ENCODE data around the gene KLK11.
"Not testable (repeated sequence)": the region's sequence is repeated elsewhere in the genome, so short reads cannot be mapped to it uniquely, and the experiment has no call there.

The KLK11 gene

GRCh38 chr19:51001515-51001914, 24.9 kb downstream of the KLK11 start, which contains the start of gene KLK8:
Gene KLK8, minus strand, starts transcription at chr19:51001604. Its CDS starts 437 bp downstream, at chr19:51001167.
- no peak for TF ChIP-seq SPI1 (IDR thresholded peaks at IDR 0.05; ENCODE audit: low read depth, low read length)
- TF ChIP-seq POU2F2 (IDR thresholded peaks at IDR 0.05; ENCODE audit: low read depth, low read length): no peak
- TF ChIP-seq TAF1 (IDR thresholded peaks at IDR 0.05; ENCODE audit: low read depth, low read length): no peak
- TF ChIP-seq PAX5 (IDR thresholded peaks at IDR 0.05; ENCODE audit: insufficient read depth, low read length, severe bottlenecking): no peak
- TF ChIP-seq POLR2AphosphoS5 (IDR thresholded peaks at IDR 0.05; ENCODE audit: low read depth, low read length): no peak
- no peak for TF ChIP-seq POLR2A (IDR thresholded peaks at IDR 0.05; ENCODE audit: low read depth, low read length)
- DNase-seq (ENCODE audit: insufficient read length, low spot score) (no peak), FAIRE-seq (no peak)

- TF ChIP-seq TAF1 (IDR thresholded peaks at IDR 0.05; ENCODE audit: low read depth, low read length): no peak
- no peak for TF ChIP-seq POLR2AphosphoS5 (IDR thresholded peaks at IDR 0.05; ENCODE audit: low read depth, low read length)
- TF ChIP-seq POU2F2 (IDR thresholded peaks at IDR 0.05; ENCODE audit: low read depth, low read length): no peak
- TF ChIP-seq POLR2A (IDR thresholded peaks at IDR 0.05; ENCODE audit: low read depth, low read length): no peak
- TF ChIP-seq SPI1 (IDR thresholded peaks at IDR 0.05; ENCODE audit: low read depth, low read length): no peak
- TF ChIP-seq PAX5 (IDR thresholded peaks at IDR 0.05; ENCODE audit: insufficient read depth, low read length, severe bottlenecking): no peak
- no peak for FAIRE-seq
- no peak for DNase-seq (ENCODE audit: insufficient read length, low spot score)
Measured at GRCh38 chr19:51000981-51001380, 25.4 kb downstream of the KLK11 start.

- TF ChIP-seq PAX5 (IDR thresholded peaks at IDR 0.05; ENCODE audit: insufficient read depth, low read length, severe bottlenecking) (no peak), TAF1 (IDR thresholded peaks at IDR 0.05; ENCODE audit: low read depth, low read length) (no peak), POU2F2 (IDR thresholded peaks at IDR 0.05; ENCODE audit: low read depth, low read length) (no peak), SPI1 (IDR thresholded peaks at IDR 0.05; ENCODE audit: low read depth, low read length) (no peak), POLR2A (IDR thresholded peaks at IDR 0.05; ENCODE audit: low read depth, low read length) (no peak), POLR2AphosphoS5 (IDR thresholded peaks at IDR 0.05; ENCODE audit: low read depth, low read length) (no peak)
- no peak for FAIRE-seq
- DNase-seq (ENCODE audit: insufficient read length, low spot score): no peak
Measured at GRCh38 chr19:51000426-51000825, 26.0 kb downstream of the KLK11 start.

GRCh38 chr19:50998686-50999085, 27.7 kb downstream of the KLK11 start:
- FAIRE-seq (no peak), DNase-seq (ENCODE audit: insufficient read length, low spot score) (no peak)
- TF ChIP-seq POU2F2 (IDR thresholded peaks at IDR 0.05; ENCODE audit: low read depth, low read length) (no peak), POLR2A (IDR thresholded peaks at IDR 0.05; ENCODE audit: low read depth, low read length) (no peak), TAF1 (IDR thresholded peaks at IDR 0.05; ENCODE audit: low read depth, low read length) (no peak), POLR2AphosphoS5 (IDR thresholded peaks at IDR 0.05; ENCODE audit: low read depth, low read length) (no peak), PAX5 (IDR thresholded peaks at IDR 0.05; ENCODE audit: insufficient read depth, low read length, severe bottlenecking) (no peak), SPI1 (IDR thresholded peaks at IDR 0.05; ENCODE audit: low read depth, low read length) (no peak)

- FAIRE-seq (no peak), DNase-seq (ENCODE audit: insufficient read length, low spot score) (no peak)
- TF ChIP-seq PAX5 (IDR thresholded peaks at IDR 0.05; ENCODE audit: insufficient read depth, low read length, severe bottlenecking): no peak
- TF ChIP-seq SPI1 (IDR thresholded peaks at IDR 0.05; ENCODE audit: low read depth, low read length): no peak
- TF ChIP-seq POU2F2 (IDR thresholded peaks at IDR 0.05; ENCODE audit: low read depth, low read length): no peak
- TF ChIP-seq POLR2AphosphoS5 (IDR thresholded peaks at IDR 0.05; ENCODE audit: low read depth, low read length): no peak
- no peak for TF ChIP-seq POLR2A (IDR thresholded peaks at IDR 0.05; ENCODE audit: low read depth, low read length)
- TF ChIP-seq TAF1 (IDR thresholded peaks at IDR 0.05; ENCODE audit: low read depth, low read length): no peak
Measured at GRCh38 chr19:50998061-50998460, 28.4 kb downstream of the KLK11 start.

GRCh38 chr19:50994129-50994528, 32.3 kb downstream of the KLK11 start:
- no peak for TF ChIP-seq POU2F2 (IDR thresholded peaks at IDR 0.05; ENCODE audit: low read depth, low read length)
- TF ChIP-seq PAX5 (IDR thresholded peaks at IDR 0.05; ENCODE audit: insufficient read depth, low read length, severe bottlenecking): no peak
- TF ChIP-seq POLR2A (IDR thresholded peaks at IDR 0.05; ENCODE audit: low read depth, low read length): no peak
- no peak for TF ChIP-seq POLR2AphosphoS5 (IDR thresholded peaks at IDR 0.05; ENCODE audit: low read depth, low read length)
- TF ChIP-seq SPI1 (IDR thresholded peaks at IDR 0.05; ENCODE audit: low read depth, low read length): no peak
- no peak for TF ChIP-seq TAF1 (IDR thresholded peaks at IDR 0.05; ENCODE audit: low read depth, low read length)
- DNase-seq (ENCODE audit: insufficient read length, low spot score) (no peak), FAIRE-seq (no peak)

GRCh38 chr19:50992666-50993035, 33.8 kb downstream of the KLK11 start:
- FAIRE-seq (no peak), DNase-seq (ENCODE audit: insufficient read length, low spot score) (no peak)
- TF ChIP-seq POU2F2 (IDR thresholded peaks at IDR 0.05; ENCODE audit: low read depth, low read length): no peak
- TF ChIP-seq SPI1 (IDR thresholded peaks at IDR 0.05; ENCODE audit: low read depth, low read length): no peak
- TF ChIP-seq PAX5 (IDR thresholded peaks at IDR 0.05; ENCODE audit: insufficient read depth, low read length, severe bottlenecking): no peak
- no peak for TF ChIP-seq POLR2AphosphoS5 (IDR thresholded peaks at IDR 0.05; ENCODE audit: low read depth, low read length)
- no peak for TF ChIP-seq TAF1 (IDR thresholded peaks at IDR 0.05; ENCODE audit: low read depth, low read length)
- no peak for TF ChIP-seq POLR2A (IDR thresholded peaks at IDR 0.05; ENCODE audit: low read depth, low read length)

GRCh38 chr19:50984416-50984815, 42.0 kb downstream of the KLK11 start:
- DNase-seq (ENCODE audit: insufficient read length, low spot score); FAIRE-seq: not testable (repeated sequence)

- DNase-seq (ENCODE audit: insufficient read length, low spot score) (no peak), FAIRE-seq (no peak)
- TF ChIP-seq POLR2A (IDR thresholded peaks at IDR 0.05; ENCODE audit: low read depth, low read length): no peak
- TF ChIP-seq SPI1 (IDR thresholded peaks at IDR 0.05; ENCODE audit: low read depth, low read length): no peak
- no peak for TF ChIP-seq POU2F2 (IDR thresholded peaks at IDR 0.05; ENCODE audit: low read depth, low read length)
- TF ChIP-seq TAF1 (IDR thresholded peaks at IDR 0.05; ENCODE audit: low read depth, low read length): no peak
- no peak for TF ChIP-seq POLR2AphosphoS5 (IDR thresholded peaks at IDR 0.05; ENCODE audit: low read depth, low read length)
- TF ChIP-seq PAX5 (IDR thresholded peaks at IDR 0.05; ENCODE audit: insufficient read depth, low read length, severe bottlenecking): no peak
Measured at GRCh38 chr19:50983625-50984292, 42.7 kb downstream of the KLK11 start, which contains the start of gene KLK7. Gene KLK7, minus strand, starts transcription at chr19:50983917. Its CDS starts 1,518 bp downstream, at chr19:50982399.

GRCh38 chr19:50982186-50982585, 44.2 kb downstream of the KLK11 start:
- DNase-seq (ENCODE audit: insufficient read length, low spot score) (no peak), FAIRE-seq (no peak)
- TF ChIP-seq TAF1 (IDR thresholded peaks at IDR 0.05; ENCODE audit: low read depth, low read length) (no peak), POU2F2 (IDR thresholded peaks at IDR 0.05; ENCODE audit: low read depth, low read length) (no peak), SPI1 (IDR thresholded peaks at IDR 0.05; ENCODE audit: low read depth, low read length) (no peak), POLR2AphosphoS5 (IDR thresholded peaks at IDR 0.05; ENCODE audit: low read depth, low read length) (no peak), POLR2A (IDR thresholded peaks at IDR 0.05; ENCODE audit: low read depth, low read length) (no peak), PAX5 (IDR thresholded peaks at IDR 0.05; ENCODE audit: insufficient read depth, low read length, severe bottlenecking) (no peak)
